Lung (tissue), 12 donors: ENCODE results near the gene FIGN. TPM values are rescaled to one million over a fixed set of nuclear protein-coding genes. Genes with fewer than 3 reads are reported as not detected.
A peak's percentile ranks its signal among the peaks of the same experiment; 100 is the strongest.

Experiments
- ATAC-seq: fragments of 200-7000 bp; cut with Tn5 transposase; one replicate; pipeline ENCODE4 v1.9.1; 2020; ENCODE audit warnings: moderate number of reproducible peaks; ENCODE audit not compliant: insufficient read depth, low FRiP score
- DNase-seq, 3 donors: peaks; one replicate each; pipeline ENCODE4 v3.0.0-alpha.2; 2013 to 2017
- H3K27ac ChIP-seq, 2 donors: one replicate each; pipeline ENCODE4 v1.5.1; 2013; ENCODE audit warnings: mild to moderate bottlenecking in 2 of 2, moderate library complexity in 2 of 2, control low read depth in 1 of 2, inconsistent platforms in 1 of 2, low read depth in 1 of 2, low read length in 1 of 2
- H3K27me3 ChIP-seq, 3 donors: one replicate each; pipeline ENCODE4 v1.5.1; 2013; ENCODE audit warnings: low read length in 2 of 3; ENCODE audit not compliant: control insufficient read depth in 3 of 3, insufficient read depth in 3 of 3
- H3K36me3 ChIP-seq, 4 donors: one replicate each; pipeline ENCODE4 v1.5.1; 2013; ENCODE audit warnings: low read length in 4 of 4, mild to moderate bottlenecking in 1 of 4, moderate library complexity in 1 of 4; ENCODE audit not compliant: control insufficient read depth in 4 of 4, insufficient read depth in 4 of 4
- H3K4me1 ChIP-seq, 5 donors: one replicate each; pipeline ENCODE4 v1.5.1; 2013; ENCODE audit warnings: low read length in 5 of 5, mild to moderate bottlenecking in 2 of 5, moderate library complexity in 1 of 5; ENCODE audit not compliant: control insufficient read depth in 5 of 5, insufficient read depth in 5 of 5
- H3K4me3 ChIP-seq: one replicate; pipeline ENCODE4 v1.5.1; 2013; ENCODE audit warnings: mild to moderate bottlenecking, control low read depth, moderate library complexity
- H3K9ac ChIP-seq, 2 donors: one replicate each; pipeline ENCODE4 v1.5.1; 2013; ENCODE audit warnings: low read length in 2 of 2, control low read depth in 1 of 2; ENCODE audit not compliant: insufficient read depth in 1 of 2
- H3K9me3 ChIP-seq, 4 donors: one replicate each; pipeline ENCODE4 v1.5.1; 2013; ENCODE audit warnings: low read length in 3 of 4, mild to moderate bottlenecking in 1 of 4, moderate library complexity in 1 of 4; ENCODE audit not compliant: control insufficient read depth in 4 of 4, insufficient read depth in 3 of 4
- WGBS, 2 donors: extraction: QIAGEN DNeasy Blood & Tissue Kit; methylation state at CpG; one replicate each; pipeline ENCODE4 v1.1.7; 2013; 5-methylcytosine and 5-hydroxymethylcytosine counted together
- polyA plus RNA-seq, 2 donors: library from polyadenylated mRNA; stranded (reverse); fragments of 200-250 nt; gene quantifications; one replicate each; pipeline ENCODE4 v1.2.1, GENCODE V29; 2013
- total RNA-seq, 2 donors: library from RNA; depleted of rRNA in 1 of 2; stranded (reverse); fragments of >200 nt in 1 of 2; gene quantifications; one replicate each; pipeline ENCODE4 v1.2.1, GENCODE V29; 2014 to 2021
- TF ChIP-seq, protein P1 (sequence below): IDR thresholded peaks from 2 replicates; pipeline ENCODE4 v1.5.1; 2012; ENCODE audit warnings: mild to moderate bottlenecking; ENCODE audit errors: control extremely low read depth, extremely low read depth
- donor health status: control.
- donor health status: control.
- donor health status: Bipolar disorder and iron deficiency.
- donor health status: healthy.
- donor health status: DM: yes; HTN: yes; CAD: no.

The FIGN gene
- total and polyA plus RNA-seq, 4 donors, result 0.42 to 6.5 (median 3.0) TPM

DNA sequence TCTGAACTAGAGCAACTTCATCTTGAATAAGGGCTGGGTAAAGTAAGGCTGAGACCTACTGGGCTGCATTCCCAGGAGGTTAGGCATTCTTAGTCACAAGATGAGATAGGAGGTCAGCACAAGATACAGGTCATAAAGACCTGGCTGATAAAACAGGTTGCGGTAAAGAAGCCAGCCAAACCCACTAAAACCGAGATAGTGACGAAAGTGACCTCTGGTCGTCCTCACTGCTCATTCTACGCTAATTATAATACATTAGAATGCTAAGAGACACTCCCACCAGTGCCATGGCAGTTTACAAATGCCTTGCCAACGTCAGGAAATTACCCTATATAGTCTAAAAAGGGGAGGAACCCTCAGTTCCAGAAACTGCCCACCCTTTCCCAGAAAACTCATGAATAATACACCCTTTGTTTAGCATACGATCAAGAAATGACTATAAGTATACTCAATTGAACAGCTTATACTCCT lies 109.1 kb downstream of the FIGN start:
- H3K27ac ChIP-seq, result peak overlapping the region in 1 of 2 donors; percentile 92
- H3K4me3 ChIP-seq, result no peak overlapping the region
- no peaks in the 10 kb centered on the region for H3K9me3 ChIP-seq
- no peaks in the 10 kb centered on the region for H3K36me3 ChIP-seq
- WGBS, 2 donors, result 80 to 85% methylated on average over 7 of the region's 7 CpGs
- ATAC-seq, result no peak
- no peak overlapping the region for H3K9ac ChIP-seq
- no peaks in the 10 kb centered on the region for H3K27me3 ChIP-seq
- DNase-seq, result no peak
- TF ChIP-seq, protein P1, sequence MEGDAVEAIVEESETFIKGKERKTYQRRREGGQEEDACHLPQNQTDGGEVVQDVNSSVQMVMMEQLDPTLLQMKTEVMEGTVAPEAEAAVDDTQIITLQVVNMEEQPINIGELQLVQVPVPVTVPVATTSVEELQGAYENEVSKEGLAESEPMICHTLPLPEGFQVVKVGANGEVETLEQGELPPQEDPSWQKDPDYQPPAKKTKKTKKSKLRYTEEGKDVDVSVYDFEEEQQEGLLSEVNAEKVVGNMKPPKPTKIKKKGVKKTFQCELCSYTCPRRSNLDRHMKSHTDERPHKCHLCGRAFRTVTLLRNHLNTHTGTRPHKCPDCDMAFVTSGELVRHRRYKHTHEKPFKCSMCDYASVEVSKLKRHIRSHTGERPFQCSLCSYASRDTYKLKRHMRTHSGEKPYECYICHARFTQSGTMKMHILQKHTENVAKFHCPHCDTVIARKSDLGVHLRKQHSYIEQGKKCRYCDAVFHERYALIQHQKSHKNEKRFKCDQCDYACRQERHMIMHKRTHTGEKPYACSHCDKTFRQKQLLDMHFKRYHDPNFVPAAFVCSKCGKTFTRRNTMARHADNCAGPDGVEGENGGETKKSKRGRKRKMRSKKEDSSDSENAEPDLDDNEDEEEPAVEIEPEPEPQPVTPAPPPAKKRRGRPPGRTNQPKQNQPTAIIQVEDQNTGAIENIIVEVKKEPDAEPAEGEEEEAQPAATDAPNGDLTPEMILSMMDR, result no peak
- H3K4me1 ChIP-seq, result peaks cover 0 to 10% (median 0%) of the 10 kb centered on the region in 5 donors

DNA sequence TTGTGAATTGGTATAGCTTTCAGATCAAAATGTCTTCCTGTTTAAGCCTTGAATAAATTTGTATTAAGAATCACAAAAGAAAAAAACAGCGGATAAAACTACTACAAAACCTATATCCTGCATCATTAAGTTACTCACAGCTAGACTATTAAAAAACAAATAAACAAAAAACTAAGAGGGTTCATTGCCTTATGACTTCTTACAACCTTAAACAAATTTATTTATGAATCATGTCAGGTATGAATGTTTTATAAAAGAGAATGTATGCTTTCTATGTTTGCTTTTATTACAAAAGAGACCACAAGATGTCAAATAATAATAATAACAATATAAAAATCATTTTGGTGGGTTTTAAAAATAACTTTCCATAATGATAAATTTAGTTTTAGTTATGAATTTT lies 109.6 kb downstream of the FIGN start:
- 90 to 91% methylated on average over 1 of the region's 1 CpG for WGBS, 2 donors
- no peaks in the 10 kb centered on the region for H3K36me3 ChIP-seq
- TF ChIP-seq, protein P1, result no peak
- H3K4me1 ChIP-seq, result peaks cover 0 to 10% (median 0%) of the 10 kb centered on the region in 5 donors
- H3K4me3 ChIP-seq, result no peak overlapping the region
- H3K27ac ChIP-seq, result peak overlapping the region in 1 of 2 donors; percentile 92
- no peak overlapping the region for H3K9ac ChIP-seq
- no peaks in the 10 kb centered on the region for H3K9me3 ChIP-seq
- no peak for ATAC-seq
- no peak for DNase-seq
- H3K27me3 ChIP-seq, result no peaks in the 10 kb centered on the region

DNA sequence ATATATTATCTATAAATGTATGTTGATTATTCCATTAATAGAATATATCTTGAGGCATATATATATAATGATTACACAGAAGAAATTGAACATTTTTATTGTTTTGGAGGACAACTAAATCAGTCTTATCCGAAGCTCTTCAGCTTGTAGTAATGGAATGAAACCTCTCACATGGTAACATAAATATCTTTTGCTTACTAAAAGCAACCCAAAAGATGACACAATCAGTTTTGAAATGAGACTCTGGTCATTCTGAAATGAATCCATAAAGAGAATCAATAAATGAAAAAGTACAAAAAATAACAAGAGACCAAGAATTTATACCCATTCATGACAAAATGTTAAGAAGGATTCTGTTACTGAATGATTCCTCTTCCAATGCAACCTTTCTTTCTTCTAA lies 110.2 kb downstream of the FIGN start:
- H3K4me1 ChIP-seq, result peaks cover 0 to 10% (median 0%) of the 10 kb centered on the region in 5 donors
- TF ChIP-seq, protein P1, result no peak
- no peak overlapping the region for H3K27ac ChIP-seq
- H3K27me3 ChIP-seq, result no peaks in the 10 kb centered on the region
- 85 to 87% methylated on average over 1 of the region's 1 CpG for WGBS, 2 donors
- no peaks in the 10 kb centered on the region for H3K9me3 ChIP-seq
- H3K4me3 ChIP-seq, result no peak overlapping the region
- no peaks in the 10 kb centered on the region for H3K36me3 ChIP-seq
- no peak overlapping the region for H3K9ac ChIP-seq
- ATAC-seq (no peak), DNase-seq (no peak)

DNA sequence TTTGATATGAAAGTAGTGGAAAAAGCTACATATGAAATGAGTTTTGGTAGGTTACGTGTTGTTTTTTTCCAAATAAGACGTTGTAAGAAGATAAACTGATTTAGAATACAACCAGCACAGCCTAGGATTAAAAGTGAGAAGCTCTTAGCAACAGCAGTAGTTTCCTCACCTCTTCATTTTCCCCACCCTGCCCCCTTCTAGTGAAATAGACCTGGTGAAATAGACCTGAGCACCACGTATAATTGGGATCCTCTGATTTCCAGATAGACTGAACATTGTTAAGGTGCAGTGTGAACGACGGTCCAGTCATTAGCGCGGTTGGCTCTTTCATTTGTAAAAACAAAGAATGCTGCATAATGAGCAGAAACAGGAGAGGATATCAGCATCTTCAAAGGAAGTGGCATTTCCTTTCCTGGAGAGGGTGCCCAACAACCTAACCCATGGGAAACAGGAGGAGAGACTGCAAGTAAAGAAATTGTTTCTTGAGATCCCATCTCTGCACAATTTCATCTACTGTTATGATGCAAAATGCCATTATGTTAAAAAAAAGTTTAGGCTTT lies 114.3 kb downstream of the FIGN start:
- H3K4me1 ChIP-seq, result no peaks in the 10 kb centered on the region
- ATAC-seq (no peak), DNase-seq (no peak)
- H3K27me3 ChIP-seq, result no peaks in the 10 kb centered on the region
- TF ChIP-seq, protein P1, result no peak
- no peaks in the 10 kb centered on the region for H3K9me3 ChIP-seq
- no peaks in the 10 kb centered on the region for H3K36me3 ChIP-seq
- WGBS, 2 donors, result 50 to 73% methylated on average over 7 of the region's 7 CpGs
- no peak overlapping the region for H3K9ac ChIP-seq
- H3K4me3 ChIP-seq, result no peak overlapping the region
- H3K27ac ChIP-seq, result no peak overlapping the region
